GM10248 (cell line): Measurements from ENCODE around the gene RPS25.

Source experiments
- CTCF ChIA-PET: fragments of 300-600 bp; sonication (Branson Sonifier 250); formaldehyde crosslinking; extraction: SDS; loops from one replicate; lab custom pipeline; 2021; ENCODE audit warnings: antibody characterized with exemption; lab: Yijun Ruan, JAX
- POLR2A ChIA-PET: fragments of 350-650 bp; sonication (Branson Sonifier 250); formaldehyde crosslinking; extraction: SDS; loops from one replicate; lab custom pipeline; 2020; ENCODE audit warnings: antibody characterized with exemption; lab: Yijun Ruan, JAX
- DNase-seq: peaks from one replicate; pipeline ENCODE4 v3.0.0; 2012; ENCODE audit errors: extremely low spot score
- TF ChIP-seq, protein P1 (sequence below): IDR thresholded peaks from 2 replicates; pipeline ENCODE4 v1.5.1; 2012; ENCODE audit warnings: mild to moderate bottlenecking, low read depth; ENCODE audit errors: extremely low read depth, missing control alignments, control extremely low read depth

Gene RPS25

GRCh38 chr11:119014209-119014924 lies 3.8 kb downstream of the RPS25 start:
- CTCF ChIA-PET, result interaction anchor here (1.2 to 2.0 kb wide), 3 partner anchors 14 to 309 kb away, joined by 3 to 4 read pairs (median 3); no protein-coding TSS in a partner anchor
- POLR2A ChIA-PET, result interaction anchor here (0.6 to 1.2 kb wide), 2 partner anchors 10 to 30 kb away, joined by 4 read pairs; no protein-coding TSS in a partner anchor
- DNase-seq, result no peak
- TF ChIP-seq, protein P1, sequence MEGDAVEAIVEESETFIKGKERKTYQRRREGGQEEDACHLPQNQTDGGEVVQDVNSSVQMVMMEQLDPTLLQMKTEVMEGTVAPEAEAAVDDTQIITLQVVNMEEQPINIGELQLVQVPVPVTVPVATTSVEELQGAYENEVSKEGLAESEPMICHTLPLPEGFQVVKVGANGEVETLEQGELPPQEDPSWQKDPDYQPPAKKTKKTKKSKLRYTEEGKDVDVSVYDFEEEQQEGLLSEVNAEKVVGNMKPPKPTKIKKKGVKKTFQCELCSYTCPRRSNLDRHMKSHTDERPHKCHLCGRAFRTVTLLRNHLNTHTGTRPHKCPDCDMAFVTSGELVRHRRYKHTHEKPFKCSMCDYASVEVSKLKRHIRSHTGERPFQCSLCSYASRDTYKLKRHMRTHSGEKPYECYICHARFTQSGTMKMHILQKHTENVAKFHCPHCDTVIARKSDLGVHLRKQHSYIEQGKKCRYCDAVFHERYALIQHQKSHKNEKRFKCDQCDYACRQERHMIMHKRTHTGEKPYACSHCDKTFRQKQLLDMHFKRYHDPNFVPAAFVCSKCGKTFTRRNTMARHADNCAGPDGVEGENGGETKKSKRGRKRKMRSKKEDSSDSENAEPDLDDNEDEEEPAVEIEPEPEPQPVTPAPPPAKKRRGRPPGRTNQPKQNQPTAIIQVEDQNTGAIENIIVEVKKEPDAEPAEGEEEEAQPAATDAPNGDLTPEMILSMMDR, result no peak

DNA sequence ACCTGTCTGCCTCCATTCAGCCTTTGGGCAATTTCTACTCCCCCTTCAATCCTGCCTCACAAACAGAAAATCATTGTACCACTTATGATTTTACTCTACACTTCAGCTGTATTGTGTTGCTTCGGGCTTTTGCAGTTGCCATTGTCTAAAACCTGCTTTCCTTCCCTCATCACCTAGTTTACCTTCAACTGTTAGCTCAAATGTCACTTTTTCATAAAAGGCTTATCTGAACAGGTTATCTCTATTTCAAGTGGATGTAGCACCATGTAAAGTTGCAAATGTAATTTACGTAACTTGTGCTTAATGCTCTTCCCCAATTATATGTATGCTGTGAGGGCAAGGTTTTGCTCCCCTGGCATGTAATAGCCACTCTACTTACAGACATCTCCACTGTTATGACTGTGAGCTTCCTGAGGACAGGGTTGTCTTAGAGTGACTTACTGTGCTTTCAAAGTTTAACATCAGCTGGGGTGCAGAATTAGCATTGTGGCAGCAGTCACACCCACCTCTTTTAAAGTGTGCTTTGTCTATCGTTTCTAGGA lies 5.4 kb downstream of the RPS25 start:
- DNase-seq, result no peak
- POLR2A ChIA-PET, result interaction anchor here (0.6 kb wide), 1 partner anchor 134 kb away, joined by 3 read pairs; no protein-coding TSS in a partner anchor
- TF ChIP-seq, protein P1, result no peak
- CTCF ChIA-PET, result interaction anchor here (1.7 kb wide), 1 partner anchor 12 kb away, joined by 3 read pairs; no protein-coding TSS in a partner anchor

- TF ChIP-seq, protein P1, result no peak
- ChIA-PET CTCF (no interaction called here), POLR2A (no interaction called here)
- DNase-seq, result no peak
These were observed 6.6 kb downstream of the RPS25 start for GRCh38 chr11:119011476-119012053.

DNA sequence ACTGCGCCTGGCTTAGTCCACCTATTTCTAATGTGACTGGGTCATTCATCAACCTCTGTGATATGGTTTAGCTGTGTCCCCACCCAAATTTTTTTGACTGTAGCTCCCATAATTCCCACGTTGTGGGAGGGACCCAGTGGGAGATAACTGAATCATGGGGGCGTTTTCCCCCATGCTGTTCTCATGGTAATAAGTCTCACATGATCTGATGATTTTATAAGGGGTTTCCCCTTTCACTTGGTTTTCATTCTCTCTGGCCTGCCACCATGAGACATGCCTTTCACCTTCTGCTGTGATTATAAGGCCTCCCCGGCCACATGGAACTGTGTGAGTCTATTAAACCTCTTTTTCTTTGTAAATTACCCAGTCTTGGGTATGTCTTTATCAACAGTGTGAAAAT lies 11.5 kb downstream of the RPS25 start:
- ChIA-PET POLR2A (interaction anchor here (0.7 kb wide), 1 partner anchor 86 kb away, joined by 5 read pairs; no protein-coding TSS in a partner anchor), CTCF (interaction anchor here (1.3 to 1.7 kb wide), 2 partner anchors 10 to 45 kb away, joined by 3 to 5 read pairs; no protein-coding TSS in a partner anchor)
- DNase-seq, result no peak
- TF ChIP-seq, protein P1, result no peak

GRCh38 chr11:119000906-119001305 lies 17.2 kb downstream of the RPS25 start:
- DNase-seq, result no peak
- ChIA-PET POLR2A (no interaction called here), CTCF (interaction anchor here (1.3 to 1.6 kb wide), 2 partner anchors 12 to 17 kb away, joined by 3 read pairs; partner anchors contain the start of gene RPS25)
- TF ChIP-seq, protein P1, result no peak

GRCh38 chr11:118998822-118999221 lies 19.3 kb downstream of the RPS25 start:
- TF ChIP-seq, protein P1, result no peak
- ChIA-PET CTCF (no interaction called here), POLR2A (no interaction called here)
- no peak for DNase-seq
